ENCODE results near the gene TRPM7.
"Not testable (repeated sequence)": the region's sequence is repeated elsewhere in the genome, so short reads cannot be mapped to it uniquely, and the experiment has no call there.

Gene TRPM7

DNA sequence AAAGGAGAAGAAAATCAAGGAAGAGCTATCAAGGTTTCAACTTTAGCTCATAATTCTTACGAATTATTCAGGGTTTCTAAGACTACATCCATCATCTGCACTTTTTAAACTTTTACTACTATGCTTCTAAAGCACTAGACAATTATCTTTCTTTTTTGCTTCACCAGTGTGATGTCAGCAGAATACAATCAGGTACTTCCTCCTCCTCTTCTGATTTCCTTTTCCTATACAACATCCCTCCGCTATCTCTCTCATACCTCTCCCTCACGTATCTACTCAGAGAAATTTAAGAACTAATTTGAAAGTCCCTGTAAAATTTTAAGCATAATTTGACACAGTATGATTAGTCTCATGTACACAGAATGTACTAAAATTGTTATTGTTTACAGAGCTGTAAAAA is 92.8 kb downstream of the TRPM7 start:
- TF ChIP-seq, protein P1, sequence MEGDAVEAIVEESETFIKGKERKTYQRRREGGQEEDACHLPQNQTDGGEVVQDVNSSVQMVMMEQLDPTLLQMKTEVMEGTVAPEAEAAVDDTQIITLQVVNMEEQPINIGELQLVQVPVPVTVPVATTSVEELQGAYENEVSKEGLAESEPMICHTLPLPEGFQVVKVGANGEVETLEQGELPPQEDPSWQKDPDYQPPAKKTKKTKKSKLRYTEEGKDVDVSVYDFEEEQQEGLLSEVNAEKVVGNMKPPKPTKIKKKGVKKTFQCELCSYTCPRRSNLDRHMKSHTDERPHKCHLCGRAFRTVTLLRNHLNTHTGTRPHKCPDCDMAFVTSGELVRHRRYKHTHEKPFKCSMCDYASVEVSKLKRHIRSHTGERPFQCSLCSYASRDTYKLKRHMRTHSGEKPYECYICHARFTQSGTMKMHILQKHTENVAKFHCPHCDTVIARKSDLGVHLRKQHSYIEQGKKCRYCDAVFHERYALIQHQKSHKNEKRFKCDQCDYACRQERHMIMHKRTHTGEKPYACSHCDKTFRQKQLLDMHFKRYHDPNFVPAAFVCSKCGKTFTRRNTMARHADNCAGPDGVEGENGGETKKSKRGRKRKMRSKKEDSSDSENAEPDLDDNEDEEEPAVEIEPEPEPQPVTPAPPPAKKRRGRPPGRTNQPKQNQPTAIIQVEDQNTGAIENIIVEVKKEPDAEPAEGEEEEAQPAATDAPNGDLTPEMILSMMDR (conservative IDR thresholded peaks at IDR 0.05; ENCODE audit: low read depth, low read length): no peak
- no peak overlapping the region for H3K4me3 ChIP-seq (ENCODE audit: low read length)
- DNase-seq (ENCODE audit: low read depth): no peak

DNA sequence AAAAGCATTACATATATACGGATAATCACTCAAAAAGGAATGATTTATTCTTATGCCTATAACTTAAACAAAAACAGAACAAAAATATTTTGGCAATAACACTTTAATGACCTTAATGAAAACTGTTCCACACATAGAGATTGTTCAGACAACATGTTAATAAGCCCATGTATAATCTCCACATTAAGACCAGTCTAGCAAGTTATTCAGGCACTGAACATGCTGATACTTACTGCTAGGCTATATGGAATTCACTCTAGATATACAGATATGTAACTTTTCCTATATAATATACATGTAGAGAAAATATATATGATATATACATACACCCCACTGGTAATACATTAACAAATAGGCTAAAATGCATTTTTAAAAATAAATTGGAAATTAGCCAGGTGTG is 96.3 kb downstream of the TRPM7 start:
- TF ChIP-seq, protein P1 (conservative IDR thresholded peaks at IDR 0.05; ENCODE audit: low read depth, low read length): no peak
- no peak overlapping the region for H3K4me3 ChIP-seq (ENCODE audit: low read length)
- DNase-seq (ENCODE audit: low read depth): no peak

DNA sequence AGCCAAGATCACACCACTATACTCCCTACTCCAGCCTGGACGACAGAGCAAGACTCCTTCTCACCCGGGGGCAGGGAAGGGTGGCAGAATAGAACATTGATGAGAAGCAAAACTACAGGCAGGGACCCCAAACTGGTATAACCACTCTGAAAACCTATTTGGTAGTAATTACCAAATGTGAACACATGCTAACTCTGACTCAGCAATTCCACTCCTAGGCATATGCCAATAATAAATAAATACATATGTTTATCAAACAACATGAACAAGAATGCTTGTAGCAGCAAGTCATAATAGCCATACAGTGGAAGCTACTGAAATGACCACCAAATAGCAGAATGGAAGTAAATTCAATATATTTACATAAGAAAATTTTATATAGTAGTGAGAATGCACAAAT is 109.1 kb downstream of the TRPM7 start:
- no peak for DNase-seq (ENCODE audit: low read depth)
- TF ChIP-seq, protein P1 (conservative IDR thresholded peaks at IDR 0.05; ENCODE audit: low read depth, low read length): no peak

DNA sequence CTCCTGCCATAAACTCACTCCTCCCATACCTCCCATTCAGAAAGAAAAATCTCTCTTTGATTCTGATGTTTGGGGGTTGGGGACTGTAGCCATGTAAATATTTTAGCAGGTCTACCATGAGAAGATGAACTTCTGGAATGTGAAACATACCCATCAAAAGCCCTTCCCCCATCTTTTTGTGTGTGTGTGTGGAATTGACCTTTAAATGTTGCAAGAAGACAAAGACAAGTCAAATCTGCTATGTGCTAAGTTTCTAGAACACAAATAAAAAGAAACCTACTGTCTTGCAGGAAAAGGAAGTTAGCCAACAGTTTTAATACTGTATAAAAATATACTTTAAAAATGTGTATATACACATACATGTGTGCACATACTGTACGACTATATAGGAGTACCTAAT is 110.4 kb downstream of the TRPM7 start:
- DNase-seq (ENCODE audit: low read depth): no peak
- no peak overlapping the region for H3K4me3 ChIP-seq (ENCODE audit: low read length)
- TF ChIP-seq, protein P1 (conservative IDR thresholded peaks at IDR 0.05; ENCODE audit: low read depth, low read length): no peak

More for the DNA sequence above, 109.1 kb downstream of the TRPM7 start:
- H3K4me3 ChIP-seq (ENCODE audit: low read length): no peak overlapping the region

DNA sequence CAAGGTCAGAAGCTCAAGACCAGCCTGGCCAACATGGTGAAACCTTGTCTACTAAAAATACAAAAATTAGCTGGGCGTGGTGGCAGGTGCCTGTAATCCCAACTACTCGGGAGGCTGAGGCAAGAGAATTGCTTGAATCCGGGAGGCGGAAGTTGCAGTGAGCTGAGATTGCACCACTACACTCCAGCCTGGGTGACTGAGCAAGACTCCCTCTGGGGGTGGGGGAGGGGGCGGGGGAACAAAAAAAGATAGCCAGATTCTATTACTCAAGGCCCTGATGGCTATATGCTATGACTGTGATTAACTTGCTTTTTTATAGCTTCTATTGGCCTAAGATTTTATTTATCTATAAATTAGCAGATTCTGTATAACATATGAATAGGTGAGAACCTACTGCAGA is 112.8 kb downstream of the TRPM7 start:
- not testable (repeated sequence) for DNase-seq (ENCODE audit: low read depth); H3K4me3 ChIP-seq (ENCODE audit: low read length)

- no peak for DNase-seq (ENCODE audit: low read depth)
- no peak overlapping the region for H3K4me3 ChIP-seq (ENCODE audit: low read length)
- TF ChIP-seq, protein P1 (conservative IDR thresholded peaks at IDR 0.05; ENCODE audit: low read depth, low read length): no peak
Measured at GRCh38 chr15:50563756-50564155, 122.8 kb downstream of the TRPM7 start.

DNA sequence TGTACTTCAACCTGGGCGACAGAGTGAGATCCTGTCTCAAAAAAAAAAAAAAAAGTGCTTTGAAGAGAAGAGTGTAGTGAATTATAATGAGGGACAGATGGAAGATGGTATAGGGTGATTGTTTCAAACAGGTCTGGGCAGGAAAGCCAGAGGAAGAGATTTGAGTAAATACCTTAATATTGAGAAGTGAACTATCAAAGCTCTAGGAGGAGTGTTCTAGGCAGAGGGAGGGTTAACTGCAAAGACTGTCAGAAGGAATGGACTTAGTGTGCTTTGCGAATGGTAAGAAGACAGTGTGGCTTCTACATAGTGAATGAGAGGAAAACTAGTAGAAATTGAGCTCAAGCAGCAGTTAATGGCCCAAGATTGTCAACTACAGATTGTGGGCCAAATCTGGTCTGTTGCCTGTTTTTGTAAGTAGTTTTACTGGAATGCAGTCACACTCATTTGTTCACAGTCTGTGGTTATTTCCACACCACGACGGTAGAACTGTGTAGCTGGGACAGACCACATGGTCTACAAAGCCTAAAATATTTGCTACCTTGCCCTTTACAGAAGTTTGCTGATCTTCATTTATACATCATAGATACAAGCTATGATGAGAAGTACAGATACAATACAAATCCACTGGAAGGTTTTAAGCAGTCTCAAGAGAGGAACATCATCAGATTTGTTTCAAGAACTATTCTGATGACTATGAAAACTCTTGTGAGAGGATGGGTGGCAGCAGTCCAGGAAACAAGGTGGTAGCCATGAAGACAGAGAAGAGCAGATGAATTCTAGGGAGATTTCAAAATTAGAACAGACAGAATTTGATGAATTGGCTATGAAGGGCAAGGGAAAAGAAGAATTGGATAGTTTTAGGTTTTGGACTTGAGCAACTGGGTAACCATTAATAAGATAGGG is 123.6 kb downstream of the TRPM7 start:
- DNase-seq (ENCODE audit: low read depth): no peak
- TF ChIP-seq, protein P1 (conservative IDR thresholded peaks at IDR 0.05; ENCODE audit: low read depth, low read length): no peak

More for the DNA sequence above, 123.6 kb downstream of the TRPM7 start:
- no peak overlapping the region for H3K4me3 ChIP-seq (ENCODE audit: low read length)
